Measurements from ENCODE around the gene PGD.
"Not testable (repeated sequence)": the region's sequence is repeated elsewhere in the genome, so short reads cannot be mapped to it uniquely, and the experiment has no call there.

The PGD gene

GRCh38 chr1:10451287-10451686 lies 52.4 kb downstream of the PGD start:
- Histone ChIP-seq H3K18ac (ENCODE audit: low read depth in 1 of 2, low read length in 2 of 2) (peak overlapping the region in 1 of 2 experiments; percentile 28), H3K36me3 (ENCODE audit: control insufficient read depth in 1 of 2, insufficient read depth in 2 of 2, low read depth in 1 of 2, low read length in 2 of 2) (peaks cover 0 to 3% of the 10 kb centered on the region in 2 experiments), H3K9me3 (ENCODE audit: control insufficient read depth, low read length) (no peaks in the 10 kb centered on the region), H4K91ac (ENCODE audit: low read length) (no peak overlapping the region), H3K27me3 (ENCODE audit: control insufficient read depth in 1 of 2, insufficient read depth in 1 of 2, low read length in 2 of 2) (no peaks in the 10 kb centered on the region), H3K27ac (ENCODE audit: low read length, poor library complexity, severe bottlenecking) (no peak overlapping the region), H2AK5ac (ENCODE audit: low read length, severe bottlenecking) (no peak overlapping the region), H2BK120ac (ENCODE audit: low read depth, low read length) (no peak overlapping the region), H3K9ac (ENCODE audit: low read length) (peak overlapping the region; percentile 86), H2AFZ (ENCODE audit: low read depth, low read length) (no peak overlapping the region), H3K4ac (ENCODE audit: low read depth in 1 of 2, low read length in 2 of 2) (no peak overlapping the region), H2BK15ac (ENCODE audit: low read depth, poor library complexity, severe bottlenecking) (no peak overlapping the region), H3K23ac (ENCODE audit: low read length in 2 of 2) (no peak overlapping the region), H2BK5ac (ENCODE audit: low read depth, low read length, poor library complexity, severe bottlenecking) (no peak overlapping the region), H3K4me3 (ENCODE audit: insufficient read depth in 1 of 2, low read depth in 1 of 2, low read length in 2 of 2) (peak overlapping the region in 1 of 2 experiments; percentile 65), H3K14ac (ENCODE audit: low read length in 2 of 2) (no peak overlapping the region), H3K79me1 (replicated peaks; ENCODE audit: low read length, poor library complexity, severe bottlenecking) (no peaks in the 10 kb centered on the region), H2BK12ac (ENCODE audit: low read length in 2 of 2) (no peak overlapping the region), H3K4me2 (ENCODE audit: low read length, poor library complexity, severe bottlenecking) (peak overlapping the region; percentile 91), H3K4me1 (ENCODE audit: control insufficient read depth, insufficient read depth, low read depth, low read length) (peaks cover 2% of the 10 kb centered on the region), H4K8ac (ENCODE audit: low read length) (no peak overlapping the region)
- 9% methylated on average over 5 of the region's 10 CpGs for WGBS
- DNase-seq, result no peak

GRCh38 chr1:10456048-10456447 lies 57.2 kb downstream of the PGD start:
- Histone ChIP-seq H3K4ac (ENCODE audit: low read depth in 1 of 2, low read length in 2 of 2) (no peak overlapping the region), H3K18ac (ENCODE audit: low read depth in 1 of 2, low read length in 2 of 2) (no peak overlapping the region), H2BK15ac (ENCODE audit: low read depth, poor library complexity, severe bottlenecking) (no peak overlapping the region), H2BK5ac (ENCODE audit: low read depth, low read length, poor library complexity, severe bottlenecking) (no peak overlapping the region), H3K23ac (ENCODE audit: low read length in 2 of 2) (no peak overlapping the region), H3K4me1 (ENCODE audit: control insufficient read depth, insufficient read depth, low read depth, low read length) (peaks cover 9% of the 10 kb centered on the region), H3K9me3 (ENCODE audit: control insufficient read depth, low read length) (no peaks in the 10 kb centered on the region), H4K91ac (ENCODE audit: low read length) (no peak overlapping the region), H2AK5ac (ENCODE audit: low read length, severe bottlenecking) (peak overlapping the region; percentile 86), H3K27ac (ENCODE audit: low read length, poor library complexity, severe bottlenecking) (no peak overlapping the region), H3K14ac (ENCODE audit: low read length in 2 of 2) (no peak overlapping the region), H2AFZ (ENCODE audit: low read depth, low read length) (no peak overlapping the region), H3K79me1 (replicated peaks; ENCODE audit: low read length, poor library complexity, severe bottlenecking) (no peaks in the 10 kb centered on the region), H3K4me2 (ENCODE audit: low read length, poor library complexity, severe bottlenecking) (no peak overlapping the region), H3K9ac (ENCODE audit: low read length) (no peak overlapping the region), H2BK12ac (ENCODE audit: low read length in 2 of 2) (no peak overlapping the region), H3K36me3 (ENCODE audit: control insufficient read depth in 1 of 2, insufficient read depth in 2 of 2, low read depth in 1 of 2, low read length in 2 of 2) (peaks cover 6 to 7% of the 10 kb centered on the region in 2 experiments), H2BK120ac (ENCODE audit: low read depth, low read length) (no peak overlapping the region), H3K27me3 (ENCODE audit: control insufficient read depth in 1 of 2, insufficient read depth in 1 of 2, low read length in 2 of 2) (no peaks in the 10 kb centered on the region), H3K4me3 (ENCODE audit: insufficient read depth in 1 of 2, low read depth in 1 of 2, low read length in 2 of 2) (no peak overlapping the region), H4K8ac (ENCODE audit: low read length) (peak overlapping the region; percentile 82)
- DNase-seq, result no peak
- 80% methylated on average over 4 of the region's 5 CpGs for WGBS

GRCh38 chr1:10456661-10457060 lies 57.8 kb downstream of the PGD start:
- no peaks in the 10 kb centered on the region for H3K9me3 ChIP-seq (ENCODE audit: control insufficient read depth, low read length)
- H2AFZ ChIP-seq (ENCODE audit: low read depth, low read length), result no peak overlapping the region
- no peak overlapping the region for H2BK5ac ChIP-seq (ENCODE audit: low read depth, low read length, poor library complexity, severe bottlenecking)
- no peak overlapping the region for H3K18ac ChIP-seq (ENCODE audit: low read depth in 1 of 2, low read length in 2 of 2)
- H2AK5ac ChIP-seq (ENCODE audit: low read length, severe bottlenecking), result no peak overlapping the region
- H3K36me3 ChIP-seq (ENCODE audit: control insufficient read depth in 1 of 2, insufficient read depth in 2 of 2, low read depth in 1 of 2, low read length in 2 of 2), result peaks cover 12 to 13% of the 10 kb centered on the region in 2 experiments
- H4K8ac ChIP-seq (ENCODE audit: low read length), result no peak overlapping the region
- H3K79me1 ChIP-seq (replicated peaks; ENCODE audit: low read length, poor library complexity, severe bottlenecking), result peaks cover 3% of the 10 kb centered on the region
- no peak overlapping the region for H3K4ac ChIP-seq (ENCODE audit: low read depth in 1 of 2, low read length in 2 of 2)
- no peak for DNase-seq
- H3K27ac ChIP-seq (ENCODE audit: low read length, poor library complexity, severe bottlenecking), result no peak overlapping the region
- WGBS, result 98% methylated on average over 4 of the region's 7 CpGs
- no peak overlapping the region for H3K9ac ChIP-seq (ENCODE audit: low read length)
- H4K91ac ChIP-seq (ENCODE audit: low read length), result no peak overlapping the region
- H2BK120ac ChIP-seq (ENCODE audit: low read depth, low read length), result no peak overlapping the region
- no peak overlapping the region for H3K14ac ChIP-seq (ENCODE audit: low read length in 2 of 2)
- no peak overlapping the region for H3K4me3 ChIP-seq (ENCODE audit: insufficient read depth in 1 of 2, low read depth in 1 of 2, low read length in 2 of 2)
- no peak overlapping the region for H3K4me2 ChIP-seq (ENCODE audit: low read length, poor library complexity, severe bottlenecking)
- peaks cover 7% of the 10 kb centered on the region for H3K4me1 ChIP-seq (ENCODE audit: control insufficient read depth, insufficient read depth, low read depth, low read length)
- H3K27me3 ChIP-seq (ENCODE audit: control insufficient read depth in 1 of 2, insufficient read depth in 1 of 2, low read length in 2 of 2), result no peaks in the 10 kb centered on the region
- H2BK15ac ChIP-seq (ENCODE audit: low read depth, poor library complexity, severe bottlenecking), result no peak overlapping the region
- no peak overlapping the region for H2BK12ac ChIP-seq (ENCODE audit: low read length in 2 of 2)
- no peak overlapping the region for H3K23ac ChIP-seq (ENCODE audit: low read length in 2 of 2)

GRCh38 chr1:10457462-10457861 lies 58.6 kb downstream of the PGD start:
- not testable (repeated sequence) for H2AFZ ChIP-seq (ENCODE audit: low read depth, low read length); H2BK15ac ChIP-seq (ENCODE audit: low read depth, poor library complexity, severe bottlenecking); H3K14ac ChIP-seq (ENCODE audit: low read length in 2 of 2); H3K9me3 ChIP-seq (ENCODE audit: control insufficient read depth, low read length); H2BK5ac ChIP-seq (ENCODE audit: low read depth, low read length, poor library complexity, severe bottlenecking); H3K79me1 ChIP-seq (replicated peaks; ENCODE audit: low read length, poor library complexity, severe bottlenecking); H3K27me3 ChIP-seq (ENCODE audit: control insufficient read depth in 1 of 2, insufficient read depth in 1 of 2, low read length in 2 of 2); H3K9ac ChIP-seq (ENCODE audit: low read length); H2BK12ac ChIP-seq (ENCODE audit: low read length in 2 of 2); H3K4me3 ChIP-seq (ENCODE audit: insufficient read depth in 1 of 2, low read depth in 1 of 2, low read length in 2 of 2); H3K27ac ChIP-seq (ENCODE audit: low read length, poor library complexity, severe bottlenecking); H4K91ac ChIP-seq (ENCODE audit: low read length); H3K23ac ChIP-seq (ENCODE audit: low read length in 2 of 2); DNase-seq; H4K8ac ChIP-seq (ENCODE audit: low read length); H3K4me2 ChIP-seq (ENCODE audit: low read length, poor library complexity, severe bottlenecking); H3K18ac ChIP-seq (ENCODE audit: low read depth in 1 of 2, low read length in 2 of 2); H2BK120ac ChIP-seq (ENCODE audit: low read depth, low read length); H3K4me1 ChIP-seq (ENCODE audit: control insufficient read depth, insufficient read depth, low read depth, low read length); H3K4ac ChIP-seq (ENCODE audit: low read depth in 1 of 2, low read length in 2 of 2)
- H2AK5ac ChIP-seq (ENCODE audit: low read length, severe bottlenecking), result peak overlapping the region; percentile 15
- 85% methylated on average over 7 of the region's 7 CpGs for WGBS
- peaks cover 16 to 18% of the 10 kb centered on the region in 2 experiments for H3K36me3 ChIP-seq (ENCODE audit: control insufficient read depth in 1 of 2, insufficient read depth in 2 of 2, low read depth in 1 of 2, low read length in 2 of 2)

All from mesenchymal stem cell (in vitro differentiated cells and primary cell).